GM12892 (cell line): ENCODE data around the gene ZNF232.
"Not testable (repeated sequence)": the region's sequence is repeated elsewhere in the genome, so short reads cannot be mapped to it uniquely, and the experiment has no call there.

Source experiments
- DNase-seq: peaks from one replicate; pipeline ENCODE4 v3.0.0; 2011; ENCODE audit not compliant: insufficient read length
- FAIRE-seq: peaks from 2 replicates; lab custom pipeline; 2011; peaks lifted over from hg19 to GRCh38; lab: Jason Lieb, UNC
- POLR2A ChIP-seq: IDR thresholded peaks from 2 replicates; pipeline ENCODE4 v1.6.1; 2011; ENCODE audit warnings: low read depth, low read length, control low read depth
- POLR2AphosphoS5 ChIP-seq: IDR thresholded peaks from 2 replicates; pipeline ENCODE4 v1.6.1; 2011; ENCODE audit warnings: low read depth, low read length, control low read depth
- TAF1 ChIP-seq: IDR thresholded peaks from 2 replicates; pipeline ENCODE4 v1.6.1; 2011; ENCODE audit warnings: low read depth, mild to moderate bottlenecking, control low read depth, low read length, borderline replicate concordance

The ZNF232 gene

DNA sequence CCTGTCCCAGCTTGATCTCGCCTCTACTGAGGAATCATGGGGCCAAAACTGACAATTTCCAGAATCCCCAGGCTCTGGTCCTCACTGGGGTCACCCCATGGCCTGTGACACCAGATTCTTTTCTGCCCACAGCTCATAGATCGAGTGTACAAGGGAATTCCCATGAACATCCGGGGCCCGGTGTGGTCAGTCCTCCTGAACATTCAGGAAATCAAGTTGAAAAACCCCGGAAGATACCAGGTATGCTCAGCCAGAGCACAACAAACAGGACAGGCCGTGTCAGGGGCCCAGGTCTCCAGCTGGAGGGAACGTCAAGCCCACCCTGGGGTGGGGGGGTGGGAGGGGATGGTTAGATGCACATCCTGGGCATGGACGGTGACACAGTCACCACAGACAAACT is 21.6 kb upstream of the ZNF232 start:
- no peak for FAIRE-seq
- no peak for DNase-seq
- TF ChIP-seq TAF1 (no peak), POLR2A (no peak), POLR2AphosphoS5 (no peak)

DNA sequence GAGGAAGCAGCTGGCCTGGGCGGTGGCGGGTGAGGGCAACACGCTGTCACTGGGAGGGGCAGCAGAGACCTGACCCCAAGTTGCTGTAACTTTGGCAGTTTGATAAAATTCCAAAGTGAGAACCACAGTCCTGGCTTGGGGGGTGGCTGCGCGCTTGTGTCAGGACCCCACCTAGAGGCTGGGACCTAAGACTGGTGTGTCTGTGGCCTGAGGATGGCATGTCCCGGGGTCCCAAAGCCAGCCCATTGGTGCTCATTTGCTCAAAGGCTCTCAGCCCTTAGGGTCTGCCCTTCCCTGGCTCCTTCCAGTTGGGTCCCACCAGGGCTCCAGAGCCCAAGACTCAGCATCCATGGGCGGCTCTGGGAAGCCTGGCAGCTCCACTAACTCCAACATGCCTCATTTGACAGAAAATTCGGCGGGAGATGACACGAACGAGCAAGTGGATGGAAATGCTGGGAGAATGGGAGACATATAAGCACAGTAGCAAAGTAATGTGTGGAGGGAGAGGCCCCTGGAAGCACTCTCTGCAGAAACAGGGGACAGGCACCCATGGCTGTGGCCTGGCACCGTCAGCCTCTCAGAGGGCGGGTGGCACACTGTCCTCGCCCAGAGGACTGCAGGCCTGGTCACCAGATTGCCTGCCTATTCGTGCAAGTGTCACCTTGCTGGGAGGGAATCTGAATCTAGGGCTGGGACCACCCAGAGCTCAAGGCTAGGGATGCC is 21.0 kb upstream of the ZNF232 start:
- not testable (repeated sequence) for FAIRE-seq, DNase-seq

DNA sequence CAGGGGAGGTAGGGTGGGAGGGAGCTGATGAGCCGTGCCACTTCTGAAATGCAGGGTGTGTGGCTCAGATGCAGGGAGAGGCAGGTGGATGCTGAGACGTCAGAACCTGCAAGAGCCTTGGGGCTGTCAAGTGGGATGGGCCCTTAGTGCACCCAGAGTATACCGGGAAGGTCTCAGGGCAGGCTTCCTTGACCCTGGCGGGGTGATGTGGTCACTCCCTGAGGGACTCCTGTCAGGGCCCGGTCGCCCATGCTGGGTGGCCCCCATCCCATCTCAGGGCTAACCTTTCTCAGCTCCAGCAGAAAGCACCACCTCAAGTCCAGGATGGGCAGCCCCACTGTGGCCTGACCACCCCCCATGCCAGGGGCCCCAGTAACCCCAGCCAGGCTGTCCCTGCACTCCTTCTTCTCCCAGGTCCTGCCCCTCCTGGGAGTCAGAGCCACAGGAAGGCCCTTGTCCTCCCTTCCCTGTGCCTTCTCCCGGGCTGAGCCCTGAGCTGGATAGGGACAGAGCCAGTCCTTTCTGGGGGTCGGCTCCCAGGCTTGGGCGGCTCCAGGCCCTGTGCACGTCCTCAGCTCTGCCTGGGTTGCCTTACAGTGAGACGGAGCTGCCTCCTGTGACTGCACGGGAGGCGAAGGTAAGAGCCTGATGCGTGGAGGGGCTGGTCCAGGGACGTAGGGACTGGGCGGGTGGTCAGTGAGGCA is 20.3 kb upstream of the ZNF232 start:
- not testable (repeated sequence) for FAIRE-seq, DNase-seq

DNA sequence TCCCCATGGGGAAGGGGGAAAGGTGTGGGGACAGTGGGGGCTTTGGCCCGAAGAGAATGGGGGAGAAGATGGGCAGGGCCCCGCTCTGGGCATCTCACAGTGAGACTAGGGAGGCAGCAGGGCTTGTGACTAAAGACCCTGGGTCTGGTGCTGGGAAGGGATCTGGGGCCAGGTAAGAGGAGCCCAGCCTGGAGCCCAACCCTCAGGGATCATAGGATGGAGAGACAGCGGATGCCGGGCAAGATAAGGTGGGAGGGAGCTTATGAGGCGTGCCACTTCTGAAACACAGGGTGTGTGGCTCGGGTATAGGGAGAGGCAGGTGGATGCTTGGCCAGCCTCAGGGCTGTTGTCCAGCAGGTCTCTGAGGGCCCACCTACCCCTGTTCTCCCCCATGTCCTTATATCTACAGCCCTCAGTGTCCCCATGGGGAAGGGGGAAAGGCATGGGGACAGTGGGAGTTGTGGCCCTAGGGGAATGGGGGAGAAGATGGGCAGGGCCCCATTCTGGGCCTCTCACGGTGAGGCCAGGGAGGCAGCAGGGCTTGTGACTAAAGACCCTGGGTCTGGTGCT is 19.6 kb upstream of the ZNF232 start:
- FAIRE-seq (no peak), DNase-seq (no peak)
- no peak for TF ChIP-seq POLR2AphosphoS5
- no peak for TF ChIP-seq POLR2A
- TF ChIP-seq TAF1: no peak

DNA sequence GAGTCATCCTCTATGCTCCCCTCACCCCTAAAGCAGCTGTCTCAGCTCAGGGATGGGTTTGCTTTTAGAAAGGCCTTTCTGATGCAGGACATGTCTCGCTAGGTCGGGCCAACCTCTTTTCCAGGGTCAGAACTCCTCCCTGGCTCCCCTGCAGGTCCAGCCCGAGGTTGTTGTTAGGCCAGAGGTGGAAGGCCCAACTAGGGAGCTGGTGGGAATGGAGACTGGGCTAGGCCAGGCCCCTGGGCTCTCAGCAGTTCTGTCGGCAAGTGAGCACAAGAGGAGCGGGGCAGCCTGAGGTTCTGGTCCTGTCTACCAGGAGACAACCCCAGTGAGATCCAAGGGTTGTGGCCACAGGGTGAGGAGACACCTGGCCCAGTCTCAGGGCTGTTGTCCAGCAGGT is 19.0 kb upstream of the ZNF232 start:
- not testable (repeated sequence) for FAIRE-seq, DNase-seq

DNA sequence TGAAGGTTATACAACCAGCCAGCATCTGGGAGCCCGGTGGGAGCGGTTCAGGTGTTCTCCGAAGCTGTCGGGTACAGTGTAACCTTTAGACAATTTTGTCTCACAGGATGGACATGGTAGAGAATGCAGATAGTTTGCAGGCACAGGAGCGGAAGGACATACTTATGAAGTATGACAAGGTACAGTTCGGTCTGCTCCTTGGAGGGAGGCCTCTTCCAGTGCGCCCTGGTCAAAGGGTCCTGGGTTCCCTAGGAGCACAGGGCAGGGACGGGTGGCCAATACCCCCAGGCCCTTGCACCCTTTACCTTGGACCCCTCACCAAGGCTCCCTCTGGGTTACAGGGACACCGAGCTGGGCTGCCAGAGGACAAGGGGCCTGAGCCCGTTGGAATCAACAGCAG is 18.6 kb upstream of the ZNF232 start:
- not testable (repeated sequence) for FAIRE-seq, DNase-seq

DNA sequence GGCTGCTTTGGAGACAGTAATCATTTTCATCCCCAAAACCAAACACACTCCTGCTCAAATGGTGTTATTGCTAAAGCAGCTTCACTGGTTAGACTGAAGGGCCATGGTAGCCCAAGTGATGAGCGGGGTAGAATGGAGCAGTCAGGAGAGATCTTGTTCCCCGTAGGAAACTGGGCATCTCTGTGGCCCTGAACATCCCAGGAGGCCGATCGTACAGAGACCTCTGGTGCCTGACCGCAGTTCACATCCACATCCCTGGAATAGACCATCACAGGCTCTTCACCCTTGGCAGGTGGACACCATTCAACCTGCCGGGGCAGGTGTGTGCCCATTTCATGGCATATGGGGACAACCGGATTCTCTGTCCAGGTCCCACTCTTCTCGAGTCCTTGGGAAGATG is 18.1 kb upstream of the ZNF232 start:
- not testable (repeated sequence) for FAIRE-seq, DNase-seq

DNA sequence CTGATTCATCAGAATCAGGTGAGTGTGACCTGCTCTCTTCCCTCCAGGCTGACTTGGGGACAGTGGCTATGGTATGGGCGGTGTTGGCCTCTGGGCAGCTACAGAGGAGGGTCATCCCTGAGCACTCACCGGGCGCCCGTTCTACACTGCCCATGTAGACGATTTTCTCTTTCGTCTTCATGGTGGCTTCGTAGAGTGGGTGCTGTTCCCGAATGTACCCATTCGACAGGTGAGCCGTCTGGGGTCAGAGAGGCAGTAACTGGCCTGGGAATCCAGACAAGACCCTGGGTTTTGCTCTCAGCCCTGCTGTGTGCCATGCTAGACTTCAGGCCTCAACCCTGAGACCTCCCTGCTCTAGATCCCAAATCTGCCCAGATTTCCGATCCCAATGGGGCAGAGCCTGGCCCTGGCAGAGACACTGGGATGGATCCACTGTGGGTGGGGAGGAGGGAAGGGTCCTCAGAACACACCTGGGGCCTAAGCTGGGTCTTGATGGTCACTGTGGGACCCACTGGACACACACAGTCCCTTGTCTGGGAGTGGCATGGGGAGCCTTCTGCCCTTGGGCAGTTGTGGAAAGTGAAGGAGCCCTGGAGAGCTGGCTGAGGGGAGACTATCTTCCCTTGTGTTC is 17.3 kb upstream of the ZNF232 start:
- FAIRE-seq: no peak
- no peak for DNase-seq
- TF ChIP-seq TAF1: no peak
- no peak for TF ChIP-seq POLR2AphosphoS5
- TF ChIP-seq POLR2A: no peak

DNA sequence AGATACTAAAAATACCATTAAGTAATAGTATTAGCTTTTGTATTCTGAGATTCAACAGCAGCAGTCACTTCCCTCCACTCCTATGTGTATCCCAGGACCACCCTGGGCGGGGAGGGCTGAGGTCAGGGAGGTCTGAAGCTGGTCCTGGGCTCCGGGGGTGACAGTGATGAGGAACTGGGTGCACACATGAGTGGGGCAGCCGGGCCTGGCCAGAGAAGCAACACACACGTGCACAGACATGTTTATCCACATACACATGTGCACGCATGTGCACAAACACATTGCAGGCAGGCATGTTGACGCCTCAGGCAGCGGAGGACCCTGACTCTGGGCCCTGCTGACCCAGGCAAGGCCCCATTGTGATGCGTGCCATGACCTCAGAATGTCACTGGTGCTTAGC is 16.7 kb upstream of the ZNF232 start:
- not testable (repeated sequence) for FAIRE-seq, DNase-seq

DNA sequence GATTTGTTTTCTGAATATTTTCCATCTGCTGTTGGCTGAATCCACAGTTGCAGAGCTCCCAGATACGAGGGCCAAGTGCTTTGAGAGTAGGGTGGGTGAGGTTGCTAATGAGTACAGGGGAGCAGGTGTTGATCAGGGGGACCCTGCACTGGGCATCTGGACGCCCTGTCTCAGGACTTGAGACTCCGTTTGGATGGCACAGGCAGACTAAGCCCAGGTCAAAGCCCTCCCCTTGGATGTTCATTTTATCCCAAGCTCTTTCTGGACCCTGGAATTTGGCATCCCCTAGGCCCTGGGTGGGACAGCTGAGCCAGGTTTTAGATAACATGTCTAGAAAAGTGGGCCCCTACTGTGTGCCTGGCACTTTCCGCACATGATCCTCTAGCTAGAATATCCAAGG is 16.2 kb upstream of the ZNF232 start:
- no peak for DNase-seq
- no peak for FAIRE-seq
- no peak for TF ChIP-seq POLR2AphosphoS5

DNA sequence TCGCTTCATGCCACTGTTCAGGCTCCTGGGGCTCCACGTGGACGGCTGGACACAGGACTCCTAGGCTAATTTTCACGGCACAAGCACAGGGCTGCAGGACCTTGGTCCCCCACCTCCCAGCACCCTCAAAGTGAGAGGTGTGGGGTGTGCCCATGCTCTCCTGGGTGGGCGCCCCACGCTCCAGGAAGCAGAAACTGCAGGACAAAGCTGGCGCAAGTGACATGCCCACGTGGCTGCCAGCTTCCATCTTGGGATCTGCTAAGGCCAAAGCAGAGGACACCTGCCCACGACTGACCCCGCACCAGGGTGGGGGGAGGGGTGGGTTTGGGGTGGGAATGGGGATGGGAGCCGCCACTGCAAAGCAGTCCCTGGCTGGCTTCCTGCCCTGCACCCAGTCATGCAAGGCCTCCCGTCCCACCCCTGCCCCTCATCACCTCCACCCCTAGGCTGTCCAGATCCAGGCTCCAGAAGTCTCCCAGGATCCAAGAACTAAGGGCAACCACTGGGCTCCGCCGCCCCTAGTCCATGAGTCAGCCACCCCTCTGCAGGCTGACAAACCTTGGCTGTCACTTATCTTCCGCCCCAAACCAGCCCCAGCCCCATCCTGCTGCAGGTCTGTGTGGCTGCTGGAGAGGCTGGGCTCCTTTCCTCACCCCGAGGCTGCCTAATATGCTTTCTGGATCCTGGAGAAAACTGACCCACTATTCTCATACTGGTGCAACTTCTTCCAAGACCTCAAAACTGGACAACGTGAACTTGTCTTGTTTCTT is 15.2 kb upstream of the ZNF232 start:
- DNase-seq: no peak
- no peak for TF ChIP-seq POLR2A
- no peak for TF ChIP-seq TAF1
- TF ChIP-seq POLR2AphosphoS5: no peak
- no peak for FAIRE-seq

DNA sequence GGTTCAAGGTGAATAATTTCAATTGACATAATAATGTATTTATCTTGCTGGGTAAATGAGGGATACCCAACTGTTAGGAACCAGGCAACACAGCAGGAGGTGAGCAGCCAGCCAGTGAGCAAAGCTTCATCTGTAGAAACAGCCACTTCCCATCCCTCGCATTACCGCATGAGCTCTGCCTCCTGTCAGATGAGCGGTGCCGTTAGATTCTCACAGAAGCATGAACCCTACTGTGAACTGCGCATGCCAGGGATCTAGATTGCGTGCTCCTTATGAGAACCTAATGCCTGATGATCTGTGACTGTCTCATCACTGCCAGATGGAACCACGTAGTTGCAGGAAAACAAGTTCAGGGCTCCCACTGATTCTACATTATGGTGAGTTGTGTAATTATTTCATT is 13.2 kb upstream of the ZNF232 start:
- not testable (repeated sequence) for FAIRE-seq, DNase-seq

DNA sequence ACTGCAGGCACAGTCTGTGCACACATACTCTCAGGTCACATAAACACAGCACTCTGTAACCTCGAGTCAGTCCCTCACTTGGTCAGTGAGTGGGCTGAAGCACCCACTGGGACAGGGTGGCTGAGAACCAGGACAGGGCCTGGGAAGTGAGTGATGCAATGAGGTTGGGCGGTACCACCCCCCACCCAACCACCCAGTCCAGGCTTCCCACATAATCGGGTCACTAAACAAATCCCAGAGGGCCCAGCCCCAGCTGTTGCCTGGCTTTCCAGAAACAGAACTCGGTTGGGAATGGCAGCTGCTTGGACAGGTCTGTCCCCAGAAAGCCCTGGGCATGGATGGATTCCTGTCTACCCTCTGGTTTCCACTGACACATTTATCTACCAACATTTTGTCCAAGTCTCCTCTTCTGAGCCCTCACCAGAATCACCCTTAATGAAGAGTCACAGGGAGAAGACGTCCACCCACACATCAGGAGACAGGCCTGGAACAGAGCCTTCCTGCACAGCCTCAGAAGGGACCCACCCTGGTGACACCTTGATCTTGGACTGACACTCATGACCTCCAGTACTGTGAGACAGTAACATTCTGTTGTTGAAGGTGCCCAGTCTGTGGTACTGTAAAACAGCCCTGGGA is 12.6 kb upstream of the ZNF232 start:
- not testable (repeated sequence) for FAIRE-seq

More for the DNA sequence above, 12.6 kb upstream of the ZNF232 start:
- DNase-seq: not testable (repeated sequence)
